Esophagus squamous epithelium (tissue), 4 donors: ENCODE measurements around the gene KRTCAP3.

Experiments
- CTCF ChIP-seq, 6 experiments: fragments of 450-650 bp in 4 of 6; fragments of 200-600 bp in 2 of 6; sonication (generic) in 2 of 6; IDR thresholded peaks; one replicate each; pipeline ENCODE4 v1.5.1; 2016 to 2019; ENCODE audit warnings: antibody characterized with exemption in 6 of 6, mild to moderate bottlenecking in 4 of 6, moderate library complexity in 4 of 6
- POLR2A ChIP-seq, 4 donors: fragments of 450-650 bp; IDR thresholded peaks; one replicate each; pipeline ENCODE4 v1.6.1; 2017; ENCODE audit warnings: antibody characterized with exemption in 4 of 4, mild to moderate bottlenecking in 4 of 4, moderate library complexity in 3 of 4

DNA sequence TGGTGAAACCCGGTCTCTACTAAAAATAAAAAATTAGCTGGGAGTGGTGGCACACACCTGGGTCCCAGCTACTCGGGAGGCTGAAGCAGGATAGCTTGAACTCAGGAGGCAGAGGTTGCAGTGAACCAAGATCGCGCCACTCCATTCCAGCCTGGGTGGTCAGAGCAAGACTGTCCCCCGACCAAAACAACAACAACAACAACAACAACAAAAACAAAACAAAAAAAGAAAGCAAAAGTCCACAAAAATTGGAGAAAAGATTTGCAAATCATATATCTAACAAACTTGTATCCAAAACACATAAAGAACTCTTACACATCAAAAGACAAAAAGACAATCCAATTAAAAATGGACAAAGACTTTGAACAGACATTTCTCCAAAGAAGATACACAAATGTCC is 43.2 kb upstream of the KRTCAP3 start:
- TF ChIP-seq CTCF (IDR thresholded peaks at IDR 0.05) (no peak), POLR2A (IDR thresholded peaks at IDR 0.05) (no peak)
